ENCODE results near the gene TTLL3.

The TTLL3 gene

DNA sequence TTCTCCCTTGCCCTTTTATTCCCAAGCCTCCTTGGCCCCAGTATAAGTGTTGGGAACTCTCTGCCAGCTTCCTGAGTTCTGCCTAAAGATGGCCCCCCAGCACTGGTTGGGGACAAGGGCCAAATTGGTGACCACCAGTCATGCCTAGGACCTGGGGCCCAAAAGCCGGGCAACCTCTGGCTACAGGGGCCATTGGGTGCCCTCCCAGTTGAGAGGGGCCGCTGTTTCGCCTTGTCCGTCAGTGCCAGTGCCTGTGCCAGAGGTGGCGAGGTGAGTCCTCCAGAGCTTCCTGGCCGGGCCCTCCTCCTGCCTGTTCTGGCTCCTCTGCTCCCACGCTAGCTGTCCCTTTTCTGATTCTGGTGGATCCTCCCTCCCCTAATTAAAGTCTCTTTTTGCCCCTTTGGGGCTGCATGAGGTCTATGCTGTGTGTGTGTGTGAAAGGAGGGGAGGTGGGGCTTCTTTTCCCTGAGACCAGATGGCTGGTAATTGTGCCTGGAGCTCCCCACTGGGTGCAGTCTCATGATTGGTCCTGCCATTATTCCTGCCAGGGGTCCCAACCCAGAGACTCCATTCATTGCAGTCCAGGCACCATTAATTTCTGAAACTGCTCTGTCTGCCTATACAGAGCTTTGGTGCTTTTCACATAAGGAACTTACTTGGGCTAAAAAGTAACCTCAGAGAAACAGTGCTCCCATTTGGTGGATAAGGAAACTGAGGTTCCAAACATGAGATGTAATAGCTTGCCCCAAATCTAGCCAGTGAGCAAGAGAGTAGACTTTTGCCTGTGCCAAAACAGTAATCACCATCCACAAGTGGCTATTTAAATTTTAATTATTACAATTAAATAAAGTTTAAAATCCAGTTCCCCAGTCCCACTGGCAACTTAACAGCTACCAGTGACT lies 3.1 kb upstream of the TTLL3 start:
- DNase-seq = no peak

DNA sequence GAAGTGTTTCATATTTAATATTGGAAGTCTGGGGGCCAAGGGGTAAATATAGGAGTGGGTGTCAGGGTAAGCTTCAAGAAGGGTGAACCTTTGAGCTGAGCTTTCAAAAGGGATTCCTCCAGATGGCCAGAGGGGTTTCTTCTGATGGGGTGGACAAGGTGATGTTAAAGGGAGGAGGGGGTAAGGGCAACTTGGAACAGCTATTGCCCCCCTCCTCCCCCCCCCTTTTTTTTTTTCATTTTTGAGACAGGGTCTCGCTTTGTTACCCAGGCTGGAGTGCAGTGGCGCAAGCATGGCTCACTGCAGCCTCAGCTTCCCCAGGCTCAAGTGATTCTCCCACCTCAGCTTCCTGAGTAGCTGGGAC lies 2.1 kb upstream of the TTLL3 start:
- DNase-seq = no peak

DNA sequence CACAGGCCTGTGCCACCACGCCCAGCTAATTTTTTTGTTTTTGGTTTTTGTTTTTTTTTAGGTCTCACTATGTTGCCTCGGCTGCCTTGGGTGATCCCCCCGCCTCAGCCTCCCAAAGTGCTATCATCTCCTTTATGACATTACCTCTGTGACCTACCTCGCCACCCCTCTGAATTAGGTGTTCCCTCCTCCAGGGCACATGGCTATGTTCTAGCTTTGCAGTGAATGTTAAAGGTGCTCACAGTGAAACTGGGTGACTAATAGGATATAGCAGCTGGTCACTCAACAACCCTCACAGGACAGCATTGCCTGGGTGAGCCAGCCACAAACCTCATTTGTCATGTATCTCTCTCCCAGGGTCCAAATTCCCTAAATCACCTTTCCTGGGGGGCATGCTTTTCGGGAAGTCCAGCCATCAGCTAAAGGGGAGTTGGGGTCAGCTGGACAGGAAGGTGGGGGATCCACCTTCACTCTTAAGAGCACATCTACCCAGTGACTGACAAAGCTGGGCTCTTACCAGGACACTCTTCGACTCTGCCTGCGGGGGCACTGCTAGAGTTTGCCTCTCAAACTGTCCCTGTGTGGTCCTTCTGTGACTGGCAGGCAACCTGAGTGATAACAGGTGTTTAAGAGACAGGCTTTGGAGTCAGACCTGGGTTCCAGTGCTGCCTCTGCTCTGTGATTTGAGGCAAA lies 1.6 kb upstream of the TTLL3 start:
- no peak for DNase-seq

DNA sequence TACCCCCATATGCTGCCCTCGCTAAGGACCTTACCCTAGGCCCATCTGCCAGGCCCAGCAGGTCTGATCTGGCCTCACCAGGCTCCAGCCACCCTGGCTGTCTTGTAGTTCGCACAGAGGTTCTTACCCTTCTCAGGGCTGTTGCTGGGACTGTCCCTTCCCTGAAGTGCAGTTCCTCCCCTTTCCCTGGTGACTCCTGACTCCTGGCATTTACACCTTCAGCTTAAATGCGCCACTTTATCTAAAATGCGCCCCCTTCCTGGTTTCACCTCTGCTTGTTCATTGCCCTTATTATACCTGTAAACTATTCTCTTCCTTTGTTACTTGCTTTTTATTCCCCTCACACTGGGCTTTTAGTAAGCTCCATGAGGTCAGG lies 835 bp upstream of the TTLL3 start:
- DNase-seq = no peak

DNA sequence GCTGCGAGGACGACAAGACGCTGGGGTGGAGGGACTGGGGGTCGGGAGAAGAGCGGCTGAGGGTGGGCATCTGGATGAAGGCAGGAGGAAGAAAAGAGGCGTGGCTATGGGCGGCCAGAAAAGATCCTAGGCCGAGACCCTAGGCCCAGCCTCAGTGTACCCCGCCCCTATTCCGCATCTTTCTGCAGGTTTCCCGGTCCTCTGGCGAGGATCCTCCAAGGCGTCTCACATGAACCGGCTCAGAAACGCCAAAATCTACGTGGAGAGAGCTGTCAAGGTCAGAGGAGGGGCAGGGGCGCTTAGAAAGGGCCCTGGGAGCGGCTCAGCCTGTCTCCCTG lies 340 bp downstream of the TTLL3 start:
- no peak for DNase-seq

DNA sequence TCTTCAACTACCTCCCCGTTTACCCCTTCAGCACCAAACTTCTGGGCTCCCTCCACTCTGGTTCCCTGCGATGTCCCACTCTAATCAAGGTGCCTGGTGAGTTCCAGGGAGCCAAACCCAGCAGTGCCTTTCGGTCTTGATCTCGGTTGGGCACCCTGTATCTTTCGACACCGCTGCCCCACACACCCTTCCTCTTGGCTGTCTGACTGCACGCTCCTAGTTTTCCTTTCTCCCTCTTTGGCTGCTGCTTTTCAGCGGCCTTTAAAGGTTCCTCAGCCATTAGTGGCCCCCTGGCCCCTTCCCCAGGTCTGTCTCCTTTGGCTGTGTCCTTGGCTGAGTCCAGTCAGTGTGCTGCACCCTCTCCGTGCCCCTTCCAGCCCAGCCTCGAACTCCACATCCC lies 784 bp downstream of the TTLL3 start:
- no peak for DNase-seq

DNA sequence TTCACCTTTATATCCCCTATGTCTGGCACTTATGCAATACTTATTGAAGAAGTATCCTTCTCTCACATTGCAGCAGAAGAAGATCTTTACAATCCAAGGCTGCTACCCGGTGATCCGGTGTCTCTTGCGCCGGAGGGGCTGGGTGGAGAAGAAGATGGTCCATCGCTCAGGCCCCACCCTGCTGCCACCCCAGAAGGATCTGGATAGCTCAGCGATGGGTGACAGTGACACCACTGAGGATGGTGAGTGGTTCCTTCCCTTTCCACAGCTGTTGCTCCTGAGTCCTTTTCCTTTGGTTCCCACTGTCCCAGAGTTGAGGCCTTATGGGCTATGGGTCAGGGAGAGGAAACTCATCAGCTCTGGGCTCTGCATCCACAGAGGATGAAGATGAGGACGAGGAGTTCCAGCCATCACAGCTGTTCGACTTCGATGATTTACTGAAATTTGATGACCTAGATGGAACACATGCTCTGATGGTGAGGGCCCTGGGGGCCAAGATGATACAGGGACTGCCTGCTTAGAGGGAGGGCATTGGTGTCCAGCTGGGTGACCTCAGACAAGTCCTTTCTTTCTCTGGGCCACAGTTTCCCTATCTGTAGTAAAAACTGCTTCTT lies 2.9 kb downstream of the TTLL3 start:
- no peak for DNase-seq

DNA sequence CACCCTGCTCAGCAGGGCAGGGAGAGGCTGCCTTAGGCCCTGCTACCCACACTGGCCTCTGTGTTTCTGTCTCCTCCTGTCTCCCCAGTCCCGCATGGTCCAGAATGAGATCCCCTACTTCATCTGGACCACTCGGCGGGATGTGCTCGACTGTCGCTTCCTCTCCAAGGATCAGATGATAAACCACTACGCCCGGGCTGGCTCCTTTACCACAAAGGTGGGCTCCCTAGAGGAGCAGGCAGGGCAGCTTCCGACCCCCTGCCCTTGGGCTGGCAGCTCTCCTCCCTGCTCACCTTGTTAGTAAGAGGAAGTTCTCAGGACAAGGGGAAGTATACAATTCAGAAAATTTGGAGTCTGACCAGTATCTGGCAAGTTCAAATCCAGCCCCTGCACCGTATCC lies 5.9 kb downstream of the TTLL3 start:
- DNase-seq = no peak

DNA sequence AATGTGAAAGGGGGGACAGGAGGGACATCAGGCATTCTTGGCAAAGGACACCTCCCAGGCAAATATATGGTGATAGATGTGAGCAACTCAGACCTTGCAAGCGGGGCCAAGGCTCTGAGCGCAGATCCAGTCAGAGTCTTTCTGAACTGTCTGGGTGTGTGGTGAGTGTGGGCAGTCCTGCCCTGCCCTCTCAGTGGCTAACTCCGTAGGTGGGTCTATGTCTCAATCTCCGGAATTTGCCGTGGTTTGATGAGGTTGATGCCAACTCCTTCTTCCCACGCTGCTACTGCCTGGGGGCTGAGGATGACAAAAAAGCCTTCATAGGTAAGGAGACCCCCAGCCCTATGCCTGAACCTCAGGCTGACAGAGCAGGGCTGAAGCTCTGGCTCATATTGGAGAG lies 7.4 kb downstream of the TTLL3 start:
- no peak for DNase-seq

DNA sequence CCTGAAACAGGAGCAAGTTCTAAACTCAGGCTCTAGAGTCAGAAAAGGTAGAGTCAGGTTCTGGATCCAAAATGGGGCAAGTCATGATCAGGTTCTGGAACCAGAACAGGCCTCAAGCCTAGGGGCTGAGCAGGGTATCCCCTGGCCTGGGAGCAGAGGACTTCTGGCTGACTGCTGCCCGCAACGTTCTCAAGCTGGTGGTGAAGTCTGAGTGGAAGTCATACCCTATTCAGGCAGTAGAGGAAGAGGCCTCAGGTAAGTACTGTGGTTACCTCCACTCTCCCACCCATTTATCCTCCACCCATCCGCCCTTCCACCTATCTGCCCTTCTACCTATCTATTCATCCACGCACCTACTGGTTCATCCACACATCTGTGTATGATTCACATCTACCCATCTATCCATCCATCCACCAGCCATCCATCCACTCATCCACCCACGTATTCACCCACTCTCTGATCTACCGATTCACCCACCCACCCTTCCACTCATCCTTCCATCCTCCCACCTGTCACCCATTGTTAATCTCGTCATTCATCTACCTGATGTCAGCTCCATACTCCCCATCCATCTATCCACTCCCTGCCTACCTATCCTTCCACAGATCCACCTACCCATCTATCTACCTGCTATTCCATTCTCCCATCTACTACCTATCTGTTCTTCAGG lies 8.7 kb downstream of the TTLL3 start:
- DNase-seq = no peak

DNA sequence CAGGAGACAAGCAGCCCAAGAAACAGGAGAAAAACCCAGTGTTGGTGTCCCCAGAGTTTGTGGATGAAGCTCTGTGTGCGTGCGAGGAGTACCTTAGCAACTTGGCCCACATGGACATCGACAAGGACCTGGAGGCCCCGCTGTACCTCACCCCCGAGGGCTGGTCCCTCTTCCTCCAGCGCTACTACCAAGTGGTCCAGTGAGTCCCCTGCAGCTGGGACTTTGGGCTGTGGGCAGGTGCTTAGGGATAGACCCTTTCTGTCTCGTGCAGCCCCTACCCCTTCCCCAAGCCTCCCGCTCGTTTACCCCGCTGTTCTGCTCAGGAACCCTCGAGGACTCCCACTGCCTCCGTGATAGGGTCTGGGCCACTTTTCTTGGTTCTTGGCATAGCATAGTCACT lies 10.5 kb downstream of the TTLL3 start:
- DNase-seq = no peak

DNA sequence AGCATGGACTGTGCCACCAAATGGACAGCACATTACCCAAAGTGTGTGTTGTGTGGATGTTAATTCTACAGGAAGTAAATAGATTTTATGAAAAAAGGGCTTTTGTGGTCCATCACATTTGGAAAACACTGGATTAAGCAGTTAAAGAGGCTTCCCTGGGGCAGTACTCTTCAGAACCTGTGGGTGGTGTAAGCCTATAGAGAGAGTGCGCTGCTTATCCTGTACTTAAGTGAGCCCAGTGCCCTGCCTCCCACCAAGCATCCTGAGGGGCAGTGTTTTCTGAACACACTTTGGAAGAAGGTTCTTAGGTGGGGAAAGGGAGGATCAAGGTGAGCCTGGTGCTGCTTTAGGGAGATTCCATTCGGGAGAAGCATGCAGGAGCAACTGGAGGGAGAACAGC lies 10.9 kb downstream of the TTLL3 start:
- DNase-seq = no peak

DNA sequence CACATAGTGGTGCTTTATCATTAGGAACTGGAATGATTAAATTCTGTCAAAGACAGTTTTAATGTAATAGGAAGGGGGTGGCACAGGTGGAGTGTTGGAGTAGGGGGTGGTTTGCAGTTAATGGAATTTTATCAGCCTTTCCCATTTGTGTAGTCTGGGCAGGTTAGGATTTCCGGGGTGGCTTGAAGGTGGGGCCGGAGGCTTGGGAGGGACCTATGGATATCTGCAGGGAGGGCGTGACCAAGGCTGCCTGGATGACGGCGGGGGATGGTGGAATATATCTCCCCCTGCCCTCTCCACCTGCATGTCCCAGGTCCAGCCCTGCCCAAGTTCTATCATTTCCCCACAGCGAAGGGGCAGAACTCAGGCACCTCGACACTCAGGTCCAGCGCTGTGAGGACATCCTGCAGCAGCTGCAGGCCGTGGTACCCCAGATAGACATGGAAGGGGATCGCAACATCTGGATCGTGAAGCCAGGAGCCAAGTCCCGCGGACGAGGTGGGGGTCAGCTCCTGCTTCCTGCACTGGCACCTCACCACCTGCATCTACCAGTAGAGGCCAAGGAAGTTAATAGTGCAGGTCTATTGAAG lies 15.5 kb downstream of the TTLL3 start:
- no peak for DNase-seq

DNA sequence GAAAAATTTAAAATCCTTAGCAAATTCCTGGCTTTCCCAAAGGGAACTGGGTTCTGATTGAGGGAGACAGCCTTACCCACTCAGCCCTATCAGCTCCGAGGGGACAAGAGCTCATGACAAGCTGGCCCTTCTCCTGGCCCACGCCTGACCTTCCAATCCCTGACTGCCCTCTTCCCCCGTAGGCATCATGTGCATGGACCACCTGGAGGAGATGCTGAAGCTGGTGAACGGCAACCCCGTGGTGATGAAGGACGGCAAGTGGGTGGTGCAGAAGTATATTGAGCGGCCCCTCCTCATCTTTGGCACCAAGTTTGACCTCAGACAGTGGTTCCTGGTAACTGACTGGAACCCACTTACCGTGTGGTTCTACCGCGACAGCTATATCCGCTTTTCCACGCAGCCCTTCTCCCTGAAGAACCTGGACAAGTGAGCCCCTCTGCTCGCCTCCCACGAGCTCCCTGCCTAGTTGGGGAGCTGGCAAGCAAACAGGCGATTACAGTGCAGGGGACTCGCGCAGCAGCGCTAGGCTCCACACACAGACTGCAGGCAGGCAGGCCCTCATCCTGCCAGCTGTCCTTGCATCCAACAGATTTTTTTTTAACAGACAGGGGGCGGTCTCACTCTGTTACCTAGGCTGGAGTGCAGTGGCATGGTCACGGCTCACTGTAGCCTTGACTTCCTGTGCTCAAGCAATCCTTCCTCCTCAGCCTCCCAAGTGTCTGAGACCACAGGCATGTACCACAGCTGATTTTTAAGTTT lies 16.9 kb downstream of the TTLL3 start:
- DNase-seq = no peak

DNA sequence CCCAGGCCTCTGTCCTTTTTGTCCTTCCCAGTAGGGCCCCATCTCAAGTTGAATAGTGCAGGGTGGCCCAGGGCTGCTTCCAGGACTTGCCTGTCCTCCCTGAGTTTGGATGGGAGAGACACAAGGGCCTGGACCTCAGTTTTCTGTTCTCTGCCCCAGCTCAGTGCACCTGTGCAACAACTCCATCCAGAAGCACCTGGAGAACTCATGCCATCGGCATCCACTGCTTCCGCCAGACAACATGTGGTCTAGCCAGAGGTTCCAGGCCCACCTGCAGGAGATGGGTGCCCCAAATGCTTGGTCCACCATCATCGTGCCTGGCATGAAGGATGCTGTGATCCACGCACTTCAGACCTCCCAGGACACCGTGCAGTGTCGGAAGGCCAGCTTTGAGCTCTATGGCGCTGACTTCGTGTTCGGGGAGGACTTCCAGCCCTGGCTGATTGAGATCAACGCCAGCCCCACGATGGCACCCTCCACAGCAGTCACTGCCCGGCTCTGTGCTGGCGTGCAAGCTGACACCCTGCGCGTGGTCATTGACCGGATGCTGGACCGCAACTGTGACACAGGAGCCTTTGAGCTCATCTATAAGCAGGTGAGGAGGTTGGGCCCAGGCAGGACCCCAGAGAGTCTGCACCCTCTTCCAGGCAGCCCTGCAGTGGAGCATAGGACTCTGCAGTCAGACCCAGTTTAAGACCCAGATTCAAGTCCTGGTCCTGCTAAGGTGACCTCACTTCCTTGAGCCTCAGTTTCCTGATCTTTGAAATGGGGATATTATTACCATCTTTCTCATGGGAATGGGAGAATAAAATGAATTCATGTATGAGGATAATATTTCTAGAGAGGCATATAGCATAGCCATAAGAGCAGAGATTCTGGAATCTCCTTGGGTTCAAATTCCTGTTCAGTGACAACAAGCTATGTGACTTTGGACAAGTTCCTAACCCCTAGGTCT lies 19.0 kb downstream of the TTLL3 start:
- DNase-seq = no peak

DNA sequence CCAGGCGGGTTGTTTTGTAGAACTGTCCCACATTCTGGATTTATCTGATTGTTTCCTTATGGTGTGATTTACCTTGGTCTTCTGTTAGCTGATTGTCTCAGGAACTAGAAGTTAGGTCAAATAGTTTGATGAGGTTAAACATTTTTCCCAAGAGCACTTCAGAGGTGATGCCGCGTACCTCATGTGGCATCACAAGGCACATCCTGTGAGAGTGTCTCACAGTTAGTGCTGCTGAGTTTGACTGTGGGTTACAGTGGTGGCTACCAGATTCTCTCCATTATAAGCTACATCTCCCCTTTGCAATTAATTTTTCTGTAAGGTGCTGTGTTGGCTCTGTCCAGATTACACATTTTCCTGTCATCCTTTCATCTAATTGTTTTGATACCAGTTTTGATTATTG lies 21.2 kb downstream of the TTLL3 start:
- DNase-seq = no peak

DNA sequence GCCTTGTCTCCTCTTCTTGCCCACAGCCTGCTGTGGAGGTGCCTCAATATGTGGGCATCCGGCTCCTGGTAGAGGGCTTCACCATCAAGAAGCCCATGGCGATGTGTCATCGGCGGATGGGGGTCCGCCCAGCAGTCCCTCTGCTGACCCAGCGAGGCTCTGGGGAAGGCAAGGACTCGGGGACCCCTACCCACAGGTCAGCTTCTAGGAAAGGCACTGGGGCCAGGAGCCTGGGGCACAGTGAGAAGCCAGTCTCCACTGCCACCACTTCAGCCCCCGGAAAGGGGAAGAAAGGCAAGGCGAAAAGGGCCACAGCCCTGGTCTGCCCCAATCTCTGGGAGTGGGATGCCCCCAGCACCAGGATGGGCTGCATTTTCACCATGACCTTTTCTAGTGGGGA lies 23.0 kb downstream of the TTLL3 start:
- no peak for DNase-seq

DNA sequence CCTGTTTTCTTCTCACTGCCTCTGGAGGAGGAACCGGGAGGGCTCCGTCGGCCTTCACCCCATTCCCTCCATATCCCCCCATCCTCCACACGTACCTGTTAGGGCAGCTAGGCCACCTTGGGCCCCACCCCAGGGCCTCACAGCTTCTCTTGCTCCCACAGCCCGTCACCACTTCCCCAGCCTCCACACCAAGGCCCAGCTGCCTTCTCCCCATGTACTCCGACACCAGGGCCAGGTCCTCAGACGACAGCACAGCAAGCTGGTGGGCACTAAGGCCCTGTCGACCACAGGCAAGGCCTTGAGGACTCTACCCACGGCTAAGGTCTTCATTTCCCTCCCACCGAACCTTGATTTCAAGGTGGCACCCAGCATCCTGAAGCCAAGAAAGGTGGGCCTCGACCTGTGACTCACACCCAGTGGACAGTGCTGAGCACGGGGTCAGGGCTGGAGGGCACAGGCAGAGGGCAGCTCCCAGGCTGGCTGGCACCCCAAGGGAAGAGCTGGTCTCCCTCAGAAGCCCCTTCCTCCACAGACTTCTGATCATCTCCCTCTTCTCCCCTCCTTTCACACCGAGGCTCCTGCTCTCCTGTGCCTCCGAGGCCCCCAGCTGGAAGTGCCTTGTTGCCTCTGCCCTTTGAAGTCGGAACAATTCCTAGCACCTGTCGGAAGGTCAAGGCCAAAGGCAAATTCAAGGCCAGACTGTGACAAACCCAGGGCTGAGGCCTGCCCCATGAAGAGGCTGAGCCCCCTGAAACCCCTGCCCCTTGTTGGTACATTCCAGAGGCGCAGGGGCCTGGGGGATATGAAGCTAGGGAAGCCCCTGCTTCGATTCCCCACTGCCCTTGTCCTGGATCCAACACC lies 24.7 kb downstream of the TTLL3 start:
- DNase-seq = no peak

DNA sequence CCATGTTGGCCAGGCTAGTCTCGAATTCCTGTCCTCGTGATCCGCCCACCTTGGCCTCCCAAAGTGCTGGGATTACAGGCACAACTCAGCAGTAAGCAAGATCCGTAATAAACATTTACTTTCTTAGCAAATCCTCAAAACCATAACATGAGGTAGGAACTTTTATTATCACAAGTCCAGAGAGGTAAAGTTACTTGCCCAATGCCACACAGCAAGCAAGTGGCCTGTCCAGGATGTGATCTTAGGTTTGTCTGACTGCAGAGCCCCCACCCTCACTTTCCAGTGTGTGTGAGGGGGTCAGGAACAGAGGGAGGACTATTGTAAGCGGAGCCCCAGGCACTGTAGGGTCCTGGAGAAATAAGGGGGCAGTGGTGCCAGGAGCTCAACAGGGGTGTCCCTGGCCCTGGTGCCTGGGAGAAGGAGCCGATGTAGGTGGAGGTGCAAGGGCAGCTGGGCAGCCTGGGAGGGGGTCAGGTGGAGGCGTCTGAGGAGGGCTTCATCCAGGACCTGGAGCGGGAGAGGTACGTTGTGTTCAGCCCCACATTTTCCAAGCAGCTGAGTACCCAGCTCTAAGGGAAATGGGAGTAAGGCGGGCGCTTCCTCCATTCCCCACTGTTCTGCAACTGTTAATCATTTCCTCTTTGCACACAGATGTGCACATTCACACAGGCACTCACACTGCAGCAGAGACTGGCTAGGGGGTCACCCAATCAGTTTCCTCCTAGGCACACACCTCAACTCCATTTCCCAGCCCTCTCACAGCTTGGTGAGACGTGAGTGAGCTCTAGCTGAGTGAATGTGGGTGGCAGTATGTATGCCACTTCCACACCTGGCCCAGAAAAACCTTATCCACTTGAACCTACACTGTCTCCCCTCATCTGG lies 27.9 kb downstream of the TTLL3 start:
- DNase-seq = no peak

Data from NCI-H1417 treated with DMSO at 0.1 percent for 48 hours (cell line).